ENCODE measurements around the gene NMRK1.

Gene NMRK1

DNA sequence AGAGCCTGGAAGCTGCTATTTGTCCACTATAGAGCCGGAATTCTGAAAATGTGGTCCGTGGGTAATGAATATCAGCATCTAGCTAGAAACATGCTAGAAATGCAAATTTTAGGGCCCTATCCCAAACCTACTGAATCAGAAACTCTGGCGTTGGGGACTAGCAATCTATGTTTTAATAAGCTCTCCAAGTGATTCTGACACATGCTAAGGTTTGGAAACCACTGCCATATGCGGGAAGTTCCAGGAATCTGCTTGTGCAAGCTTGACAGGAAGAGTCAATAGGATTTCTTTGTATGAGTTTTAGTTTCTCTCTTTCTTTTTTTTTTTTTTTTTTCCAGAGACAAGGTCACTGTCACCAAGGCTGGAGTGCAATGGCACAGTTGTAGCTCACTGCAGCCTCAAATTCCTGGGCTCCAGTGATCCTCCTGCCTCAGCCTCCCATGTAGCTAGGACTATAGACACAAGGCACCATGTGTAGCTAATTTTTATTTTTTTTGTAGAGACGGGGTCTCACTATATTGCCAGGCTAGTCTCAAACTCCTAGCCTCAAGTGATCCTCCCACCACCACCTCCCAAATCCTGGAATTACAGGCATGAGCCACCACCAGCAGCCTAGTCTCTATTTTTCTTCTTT is 33.5 kb downstream of the NMRK1 start:
- no peak for DNase-seq

DNA sequence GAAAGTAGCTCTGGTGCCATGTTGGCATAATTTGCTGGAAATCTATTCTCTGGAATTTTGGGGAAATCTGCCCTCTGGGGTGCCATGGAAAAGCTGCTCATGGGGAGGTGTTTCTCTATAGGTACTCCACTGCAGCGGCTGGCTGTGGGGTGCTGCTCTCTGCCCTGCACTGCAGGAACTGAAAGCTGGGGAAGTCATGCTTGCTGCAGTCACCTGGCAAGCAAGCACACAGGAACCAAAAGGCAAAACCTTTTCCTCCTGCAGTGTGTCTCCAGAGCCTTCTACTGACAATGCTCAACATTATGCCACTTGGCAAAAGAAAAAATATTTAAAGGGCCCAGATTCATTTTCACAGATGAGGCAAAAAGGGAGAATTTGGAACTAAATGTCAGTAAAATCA is 34.1 kb downstream of the NMRK1 start:
- no peak for DNase-seq

DNA sequence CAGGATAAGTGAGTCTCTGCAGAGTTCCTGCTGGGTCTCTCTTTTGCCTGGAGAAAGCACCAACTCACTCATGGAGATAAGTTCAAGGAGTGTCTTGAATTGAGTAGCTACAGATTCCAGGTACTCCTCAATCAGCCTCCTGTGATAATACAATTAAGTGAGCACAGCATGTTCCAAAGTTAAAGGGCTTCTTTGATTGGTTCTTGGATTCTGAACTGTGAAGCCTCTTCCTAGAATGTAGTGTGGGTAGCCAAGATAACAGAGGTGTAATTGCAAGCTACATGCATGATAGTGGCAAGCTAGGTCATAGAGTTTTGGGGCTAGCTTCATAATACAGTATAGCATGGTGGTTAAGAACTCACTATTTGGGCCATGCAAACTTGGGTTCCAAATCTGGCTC is 36.7 kb downstream of the NMRK1 start:
- DNase-seq, result no peak

DNA sequence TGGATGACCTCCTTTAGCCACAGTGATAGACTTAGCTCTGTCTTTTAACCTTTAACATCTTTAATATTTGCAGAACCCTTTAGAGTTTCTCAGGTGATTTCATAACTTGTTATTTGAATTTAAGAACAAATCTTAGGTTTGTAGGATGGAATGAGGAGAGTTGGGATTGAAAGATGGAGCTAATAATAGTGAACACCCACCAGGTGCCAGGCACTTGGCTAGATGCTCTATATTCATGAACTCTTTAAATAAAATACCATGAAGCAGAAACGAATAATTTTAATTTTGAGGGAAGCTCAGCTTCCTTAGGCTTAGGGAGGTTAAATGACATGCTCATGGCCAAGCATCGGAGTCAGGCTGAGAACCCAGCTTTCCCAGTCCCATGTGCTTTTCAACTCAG is 40.4 kb downstream of the NMRK1 start:
- peak in 1 of 14 donors; percentile 36 for DNase-seq

DNA sequence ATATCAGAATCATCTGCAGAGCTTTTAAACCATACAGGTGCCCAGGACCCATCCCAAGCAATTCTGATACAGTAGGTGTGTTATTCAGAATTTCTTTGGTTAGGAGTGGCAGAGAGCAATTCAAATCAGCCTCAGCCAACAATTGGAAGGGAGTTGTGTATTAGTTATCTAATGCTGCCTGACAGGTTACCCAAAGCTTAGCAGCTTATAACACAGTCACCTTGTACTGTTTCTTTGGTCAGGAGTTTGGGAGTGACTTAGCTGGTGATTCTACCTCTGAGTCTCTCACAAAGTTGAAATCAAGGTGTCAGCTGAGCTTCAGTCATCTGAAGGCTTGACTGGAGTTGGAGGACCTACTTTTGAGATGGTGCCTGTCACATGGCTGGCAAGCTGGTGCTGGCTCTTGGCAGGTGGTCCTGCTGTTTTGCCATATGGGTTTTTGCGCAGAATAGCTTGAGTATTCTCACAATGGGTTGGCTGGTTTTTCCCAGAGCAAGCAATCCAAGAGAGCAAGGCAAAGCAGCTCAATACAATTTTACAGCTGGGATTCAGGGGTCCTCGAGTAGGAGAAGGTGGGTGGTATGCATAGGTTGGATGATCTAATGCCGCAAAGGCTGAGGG is 41.1 kb downstream of the NMRK1 start:
- DNase-seq, result peak in 2 of 14 donors; percentile 34 to 96

DNA sequence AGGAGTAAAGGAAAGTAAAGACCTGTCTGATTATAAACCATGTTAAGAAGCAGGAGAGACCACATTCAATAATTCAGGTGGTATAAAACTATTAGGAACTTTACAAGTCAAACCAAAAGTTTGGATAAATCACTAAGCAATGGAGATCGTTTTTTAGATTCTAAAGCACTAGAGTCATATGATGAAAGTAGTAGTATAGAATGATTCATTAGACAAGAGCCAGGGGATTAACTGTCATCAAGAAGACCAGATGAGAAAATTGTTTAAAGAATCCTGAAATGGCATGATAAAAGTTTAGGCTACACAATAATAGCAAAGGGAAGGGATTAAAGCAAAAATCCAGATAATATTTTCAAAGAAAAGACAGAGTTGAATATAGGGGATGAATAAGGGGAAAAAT is 46.9 kb downstream of the NMRK1 start:
- DNase-seq, result no peak

DNA sequence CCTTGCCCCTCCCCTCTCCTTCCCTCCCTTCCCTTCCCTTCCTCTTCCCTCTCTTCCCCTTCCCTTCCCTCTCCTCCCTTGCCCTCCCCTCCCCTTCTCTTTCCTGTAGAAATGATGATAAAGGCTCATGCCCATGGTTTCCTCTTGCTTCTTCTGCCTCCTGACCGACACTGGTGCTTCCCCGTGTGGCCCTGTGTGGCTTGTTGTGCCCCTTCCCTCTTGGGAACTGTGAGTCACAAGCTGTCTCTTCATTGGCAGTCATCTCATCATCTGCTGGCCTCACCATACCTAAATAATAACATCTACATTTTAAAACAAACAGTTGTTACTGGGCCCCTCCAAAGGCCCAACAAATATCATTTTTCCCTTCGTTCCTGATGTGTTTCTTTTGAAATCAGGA is 48.2 kb downstream of the NMRK1 start:
- DNase-seq, result no peak

DNA sequence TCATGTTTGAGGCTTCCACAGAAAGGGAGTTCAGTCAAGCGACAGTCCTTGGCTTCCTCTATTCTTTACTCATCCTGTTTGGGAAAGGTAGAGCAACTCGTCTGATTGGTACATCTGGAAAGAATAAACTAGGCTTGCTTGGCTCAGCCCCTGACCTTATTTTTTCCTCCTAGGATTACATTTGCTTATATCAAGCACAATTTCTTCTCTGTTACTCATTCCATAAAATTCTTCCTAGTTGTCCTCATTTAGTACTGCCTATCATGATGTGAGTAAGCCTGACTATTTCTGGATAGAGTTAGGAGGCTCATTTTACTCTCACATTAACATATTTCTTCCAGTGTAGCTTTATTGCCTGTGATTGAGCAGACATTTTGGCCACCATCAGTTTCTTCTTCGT is 48.9 kb downstream of the NMRK1 start:
- no peak for DNase-seq

DNA sequence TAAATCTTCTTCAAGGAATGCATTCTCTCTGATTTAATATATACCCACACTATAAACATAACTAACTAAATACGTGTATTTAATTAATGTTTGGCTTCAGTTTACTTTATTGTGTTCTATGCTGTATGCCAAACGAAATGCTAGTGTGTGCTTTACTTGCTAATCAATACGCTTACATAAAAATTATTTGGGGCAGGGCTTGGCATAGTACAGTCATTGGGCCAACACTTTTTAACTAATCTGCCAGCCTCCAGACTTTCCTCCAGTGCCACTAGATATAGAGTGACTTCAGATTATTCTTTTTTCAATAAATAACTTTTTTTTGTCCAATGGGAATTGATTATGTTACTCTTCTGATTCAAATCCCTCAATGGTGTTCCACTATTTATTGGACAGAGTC is 51.2 kb downstream of the NMRK1 start:
- DNase-seq, result no peak

DNA sequence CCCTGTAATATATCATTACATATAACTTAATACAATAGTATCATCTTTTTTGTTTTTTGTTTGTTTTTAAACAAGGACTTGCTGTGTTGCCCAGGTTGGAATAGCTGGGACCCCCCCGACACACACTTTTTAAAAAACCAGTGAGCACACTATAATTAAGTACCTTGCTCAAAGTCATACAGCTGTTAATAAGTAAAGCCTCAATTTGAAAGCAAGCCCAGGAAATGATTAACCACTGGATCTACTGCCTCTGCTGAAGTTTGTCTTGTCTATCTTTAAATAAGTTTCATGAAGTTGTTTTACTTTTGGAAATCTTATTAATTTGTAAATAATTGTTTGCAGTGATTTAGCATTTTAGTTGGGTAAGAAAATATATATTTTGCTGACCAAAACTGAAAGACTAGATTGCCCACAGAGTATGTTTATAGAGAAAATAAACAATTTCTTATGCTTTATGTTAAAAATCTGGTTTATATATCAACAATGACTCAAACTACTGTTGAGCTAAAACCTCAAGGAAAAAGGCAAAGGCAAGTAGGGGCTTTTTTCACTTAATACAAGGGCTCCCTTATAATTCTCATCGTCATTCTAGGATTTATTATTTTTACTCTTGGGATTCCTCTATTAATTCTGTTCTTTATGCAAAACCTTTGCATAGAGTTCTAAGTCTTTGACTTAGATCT is 54.0 kb downstream of the NMRK1 start:
- DNase-seq, result no peak

DNA sequence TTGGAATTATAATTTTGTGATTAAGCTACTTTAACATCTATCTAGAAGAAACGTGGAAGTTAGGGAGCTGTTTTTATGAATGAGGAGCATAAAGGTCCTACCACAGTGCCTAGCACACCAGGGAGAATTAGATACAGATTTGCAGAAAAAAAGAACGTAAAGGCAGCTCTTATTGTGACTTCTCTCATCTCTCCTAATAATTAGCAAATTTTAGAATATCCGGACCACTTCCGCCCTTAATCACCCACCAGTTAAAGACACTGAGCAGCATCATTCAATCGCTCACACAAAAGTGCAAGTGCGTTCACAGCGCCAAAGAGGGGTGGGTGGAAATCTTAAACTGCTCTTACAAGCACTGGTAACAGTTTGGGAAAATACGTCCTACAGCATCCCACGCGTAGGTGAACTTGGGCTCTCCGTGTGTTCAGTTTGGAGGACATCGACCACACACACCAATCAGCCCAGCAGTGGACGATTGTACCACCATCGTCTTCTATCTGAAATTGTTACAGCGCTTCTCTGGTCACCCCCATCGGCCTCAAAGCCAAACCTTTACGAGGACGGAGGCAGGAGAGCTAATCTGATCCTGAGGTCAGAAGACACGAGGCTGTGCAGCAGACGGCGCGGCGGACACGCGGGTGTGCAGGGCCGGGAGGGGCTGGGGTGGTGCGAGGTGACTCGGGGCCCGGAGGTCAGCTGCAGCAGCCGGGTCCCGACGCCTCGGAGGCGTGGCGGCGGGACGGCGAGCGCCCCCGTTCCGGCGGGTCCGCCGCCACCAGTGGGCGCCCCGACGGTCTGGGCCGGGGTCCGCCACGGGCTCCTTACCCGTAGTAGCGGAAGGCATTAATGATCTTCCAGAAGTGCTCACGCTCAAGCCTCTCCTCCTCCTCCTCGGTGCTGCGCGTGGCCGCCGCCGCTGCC is 60.5 kb downstream of the NMRK1 start:
- peak in 10 of 14 donors; percentile 30 to 85 (median 68) for DNase-seq

DNA sequence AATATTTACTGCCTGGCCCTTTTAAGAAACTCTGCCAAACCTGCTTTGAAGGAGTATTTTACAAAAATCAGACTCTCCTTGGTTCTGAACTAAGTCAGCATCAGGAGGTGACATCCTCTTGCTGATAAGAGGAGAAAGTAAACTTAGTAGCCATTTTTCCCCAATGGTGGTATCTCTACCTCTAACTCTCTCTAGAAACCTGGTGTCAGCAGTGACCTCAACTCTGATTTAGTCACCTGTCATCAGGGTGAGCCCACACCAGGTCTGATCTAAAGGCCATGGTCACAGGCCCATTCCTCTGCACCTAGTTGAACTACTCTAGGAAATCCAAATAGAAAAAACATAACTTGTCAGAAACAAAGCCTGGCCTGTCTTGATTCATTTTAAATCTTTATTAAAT is 64.1 kb downstream of the NMRK1 start:
- peak in 1 of 14 donors; percentile 8 for DNase-seq

DNA sequence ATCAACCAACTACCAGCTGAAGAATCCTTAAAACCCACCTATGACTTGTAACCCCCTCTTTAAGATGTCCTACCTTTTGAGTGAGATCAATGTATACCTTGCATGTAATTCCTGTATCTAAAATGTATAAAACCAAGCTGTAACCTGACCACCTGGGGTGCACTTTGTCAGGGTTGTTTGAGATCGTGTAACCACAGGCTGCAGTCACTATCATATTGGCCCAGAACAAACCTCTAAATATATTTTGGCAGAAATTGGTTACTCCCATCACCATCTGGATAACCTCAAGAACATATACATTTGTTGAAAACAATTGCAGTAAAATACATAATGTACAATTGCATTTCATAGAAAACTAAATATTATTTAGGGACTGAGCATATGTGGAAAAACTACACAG is 68.3 kb downstream of the NMRK1 start:
- no peak for DNase-seq

DNA sequence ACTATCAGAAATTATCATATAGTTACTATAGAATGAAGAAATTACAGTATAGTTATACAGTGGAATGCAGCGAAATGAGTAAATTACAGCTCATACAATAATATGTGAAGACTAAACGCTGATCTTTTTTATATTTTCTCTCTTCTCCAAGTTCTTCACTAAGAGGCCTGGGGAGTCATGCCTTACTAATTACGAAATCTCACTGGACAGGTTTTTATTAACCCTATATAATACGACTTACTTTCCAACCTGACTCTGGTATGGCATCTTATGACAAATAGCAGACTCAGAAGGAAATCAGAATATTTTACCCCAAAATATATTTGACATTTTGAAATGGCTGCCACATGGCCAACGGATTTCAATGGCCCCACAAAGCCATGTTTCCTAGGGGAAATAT is 68.9 kb downstream of the NMRK1 start:
- DNase-seq, result no peak

DNA sequence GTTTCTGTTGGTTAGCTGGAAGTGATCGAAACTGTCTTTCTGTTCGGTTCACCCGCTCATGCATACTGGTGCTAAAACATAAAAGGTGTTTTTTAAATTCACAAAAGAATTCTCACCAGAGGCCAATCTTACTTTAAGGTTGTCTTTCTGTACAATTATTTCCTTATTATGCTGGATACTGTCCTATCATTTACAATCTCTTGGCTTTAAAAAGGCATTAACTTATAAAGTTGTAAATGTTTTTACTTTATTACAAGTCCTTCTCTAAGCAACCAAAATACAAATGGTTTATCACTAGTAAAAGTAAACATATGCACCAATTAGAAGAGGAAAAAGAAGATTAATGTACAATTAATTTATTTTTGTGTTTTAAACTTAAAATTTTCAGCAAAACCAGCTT is 70.6 kb downstream of the NMRK1 start:
- no peak for DNase-seq

DNA sequence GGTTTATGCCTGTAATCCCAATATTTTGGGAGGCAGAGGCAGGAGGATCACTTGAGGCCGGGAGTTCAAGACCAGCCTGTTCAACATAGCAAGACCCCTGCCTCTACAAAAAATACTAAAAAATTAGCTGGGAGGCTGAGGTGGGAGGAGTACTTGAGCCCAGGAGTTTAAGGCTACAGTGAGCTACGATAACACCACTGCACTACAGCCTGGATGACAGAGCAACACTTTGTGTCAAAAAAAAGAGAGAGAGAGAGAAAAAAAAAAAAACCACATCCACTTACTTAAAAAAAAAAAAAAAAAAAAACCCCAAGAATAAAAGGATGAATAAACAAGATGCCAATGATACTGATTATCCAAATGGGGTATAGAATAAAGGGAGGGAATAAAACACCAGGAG is 74.2 kb downstream of the NMRK1 start:
- no peak for DNase-seq
